ENCODE measurements around the gene CDH11. TPM values are rescaled to one million over a fixed set of nuclear protein-coding genes. Genes with fewer than 3 reads are reported as not detected.

CDH11 gene
- polyA plus RNA-seq, 1 donor from 2014 or later = 22.9 TPM

GRCh38 chr16:65057184-65057583 lies 64.7 kb downstream of the CDH11 start:
- H3K9me3 ChIP-seq (ENCODE audit: low read length) = no peaks in the 10 kb centered on the region
- no peaks in the 10 kb centered on the region for H3K9me2 ChIP-seq (ENCODE audit: insufficient read depth, low read length)
- H3K4me3 ChIP-seq (ENCODE audit: low read length) = no peak overlapping the region
- H3K36me3 ChIP-seq (ENCODE audit: insufficient read depth, low read length) = no peaks in the 10 kb centered on the region
- H4K20me1 ChIP-seq (ENCODE audit: insufficient read depth) = no peaks in the 10 kb centered on the region
- H3K27me3 ChIP-seq (ENCODE audit: insufficient read depth, low read depth, low read length) = no peaks in the 10 kb centered on the region
- no peaks in the 10 kb centered on the region for H3K79me2 ChIP-seq (replicated peaks; ENCODE audit: insufficient read depth, low read length)
- no peak for TF ChIP-seq CTCF (IDR thresholded peaks at IDR 0.05; ENCODE audit: poor library complexity, severe bottlenecking)
- no peak for TF ChIP-seq POLR2AphosphoS5 (IDR thresholded peaks at IDR 0.05)
- TF ChIP-seq TAF1 (IDR thresholded peaks at IDR 0.05; ENCODE audit: low read depth) = no peak
- no peak for TF ChIP-seq REST (IDR thresholded peaks at IDR 0.05; ENCODE audit: borderline replicate concordance)
- no peak for TF ChIP-seq SMC3 (conservative IDR thresholded peaks at IDR 0.05; ENCODE audit: poor library complexity)
- TF ChIP-seq EP300 (conservative IDR thresholded peaks at IDR 0.05; ENCODE audit: poor library complexity, severe bottlenecking) = no peak
- TF ChIP-seq RAD21 (conservative IDR thresholded peaks at IDR 0.05) = no peak
- H3K27ac ChIP-seq (ENCODE audit: low read length) = no peak overlapping the region
- no peaks in the 10 kb centered on the region for H3F3A ChIP-seq (ENCODE audit: insufficient read depth, low read length, poor library complexity, severe bottlenecking)
- no peak overlapping the region for H3K4me2 ChIP-seq (ENCODE audit: low read length)
- H2AFZ ChIP-seq (ENCODE audit: low read depth, low read length) = no peak overlapping the region
- H3K9ac ChIP-seq (ENCODE audit: low read length) = no peak overlapping the region

GRCh38 chr16:65054457-65054856 lies 67.4 kb downstream of the CDH11 start:
- H3K9me3 ChIP-seq (ENCODE audit: low read length) = no peaks in the 10 kb centered on the region
- no peaks in the 10 kb centered on the region for H3K36me3 ChIP-seq (ENCODE audit: insufficient read depth, low read length)
- no peak overlapping the region for H3K4me3 ChIP-seq (ENCODE audit: low read length)
- H3K9ac ChIP-seq (ENCODE audit: low read length) = no peak overlapping the region
- no peaks in the 10 kb centered on the region for H3K27me3 ChIP-seq (ENCODE audit: insufficient read depth, low read depth, low read length)
- H3K4me2 ChIP-seq (ENCODE audit: low read length) = no peak overlapping the region
- no peaks in the 10 kb centered on the region for H3K9me2 ChIP-seq (ENCODE audit: insufficient read depth, low read length)
- no peaks in the 10 kb centered on the region for H4K20me1 ChIP-seq (ENCODE audit: insufficient read depth)
- no peak overlapping the region for H2AFZ ChIP-seq (ENCODE audit: low read depth, low read length)
- H3F3A ChIP-seq (ENCODE audit: insufficient read depth, low read length, poor library complexity, severe bottlenecking) = peaks cover 8% of the 10 kb centered on the region
- H3K27ac ChIP-seq (ENCODE audit: low read length) = no peak overlapping the region
- TF ChIP-seq SMC3 (conservative IDR thresholded peaks at IDR 0.05; ENCODE audit: poor library complexity) (no peak), RAD21 (conservative IDR thresholded peaks at IDR 0.05) (no peak), TAF1 (IDR thresholded peaks at IDR 0.05; ENCODE audit: low read depth) (no peak), REST (IDR thresholded peaks at IDR 0.05; ENCODE audit: borderline replicate concordance) (no peak), EP300 (conservative IDR thresholded peaks at IDR 0.05; ENCODE audit: poor library complexity, severe bottlenecking) (no peak), POLR2AphosphoS5 (IDR thresholded peaks at IDR 0.05) (no peak), MXI1 (conservative IDR thresholded peaks at IDR 0.05; ENCODE audit: poor library complexity, severe bottlenecking) (no peak), EZH2 (IDR thresholded peaks at IDR 0.05; ENCODE audit: borderline replicate concordance, insufficient read depth, low read length, poor library complexity, severe bottlenecking) (no peak), CTCF (IDR thresholded peaks at IDR 0.05; ENCODE audit: poor library complexity, severe bottlenecking) (no peak)
- no peaks in the 10 kb centered on the region for H3K79me2 ChIP-seq (replicated peaks; ENCODE audit: insufficient read depth, low read length)
